ENCODE data around the gene COL6A3.

- TF ChIP-seq CTCF (IDR thresholded peaks at IDR 0.05) (no peak), POLR2A (IDR thresholded peaks at IDR 0.05) (no peak)
Observed at GRCh38 chr2:237389831-237390230, 24.1 kb downstream of the COL6A3 start.

Data from prostate gland (tissue), 2 donors.